Stomach (tissue), 9 donors: ENCODE results near the gene SPECC1. TPM values are rescaled to one million over a fixed set of nuclear protein-coding genes. Genes with fewer than 3 reads are reported as not detected.

Source experiments
- DNase-seq, 2 donors: peaks; one replicate each; pipeline versions ENCODE4 v3.0.0 to v3.0.0-alpha.2; 2013 to 2019
- H3K27ac ChIP-seq, 5 donors: fragments of 200-600 bp in 4 of 5; sonication (generic) in 4 of 5; one replicate each; pipeline ENCODE4 v1.5.1; 2013 to 2019; ENCODE audit warnings: mild to moderate bottlenecking in 1 of 5, moderate library complexity in 1 of 5
- H3K27me3 ChIP-seq, 3 donors: fragments of 200-600 bp; sonication (generic); one replicate each; pipeline ENCODE4 v1.5.1; 2017 to 2019; ENCODE audit warnings: mixed run types in 1 of 3
- H3K36me3 ChIP-seq, 4 donors: fragments of 200-600 bp; sonication (generic); 1 replicate in 3 of 4; 2 replicates in 1 of 4; pipeline ENCODE4 v1.5.1; 2016 to 2019
- H3K4me1 ChIP-seq, 4 donors: fragments of 200-600 bp; sonication (generic); one replicate each; pipeline ENCODE4 v1.5.1; 2016 to 2019
- H3K4me3 ChIP-seq, 4 donors: fragments of 200-600 bp; sonication (generic) in 3 of 4; one replicate each; pipeline ENCODE4 v1.5.1; 2016 to 2019; ENCODE audit warnings: mild to moderate bottlenecking in 1 of 4
- H3K9me3 ChIP-seq, 4 donors: fragments of 200-600 bp; sonication (generic); one replicate each; pipeline ENCODE4 v1.5.1; 2016 to 2019
- CTCF ChIP-seq, 7 experiments: fragments of 450-650 bp in 4 of 7; fragments of 200-600 bp in 3 of 7; sonication (generic) in 3 of 7; IDR thresholded peaks; one replicate each; pipeline ENCODE4 v1.5.1; 2016 to 2019; ENCODE audit warnings: antibody characterized with exemption in 7 of 7, control low read depth in 2 of 7, mild to moderate bottlenecking in 1 of 7
- EP300 ChIP-seq: sonication (generic); formaldehyde crosslinking; IDR thresholded peaks from one replicate; pipeline ENCODE4 v1.6.1; 2017; ENCODE audit warnings: antibody characterized with exemption
- POLR2A ChIP-seq, 4 donors: fragments of 450-650 bp; IDR thresholded peaks; one replicate each; pipeline ENCODE4 v1.6.1; 2016; ENCODE audit warnings: antibody characterized with exemption in 4 of 4, control low read depth in 2 of 4, mild to moderate bottlenecking in 1 of 4, moderate library complexity in 1 of 4
- POLR2AphosphoS5 ChIP-seq, 3 donors: sonication (generic); formaldehyde crosslinking; IDR thresholded peaks; one replicate each; pipeline ENCODE4 v1.6.1; 2016; ENCODE audit warnings: antibody characterized with exemption in 3 of 3
- WGBS, 5 donors: extraction: QIAGEN DNeasy Blood & Tissue Kit in 3 of 5; methylation state at CpG; one replicate each; pipeline versions ENCODE4 v1.1.5 to v1.1.7; 2013 to 2018; 5-methylcytosine and 5-hydroxymethylcytosine counted together
- intact Hi-C: fragments of 100-400 bp; cut with DNase I; formaldehyde crosslinking; loops from one replicate; pipeline ENCODE4 v1.15.1; 2023; ENCODE audit warnings: low total_unique reads
- polyA plus RNA-seq, 3 donors: library from polyadenylated mRNA; stranded (reverse); fragments of 200-250 nt; gene quantifications; one replicate each; pipeline ENCODE4 v1.2.3, GENCODE V29; 2013
- total RNA-seq, 5 donors: library from RNA; depleted of rRNA; stranded (reverse); fragments of >200 nt; gene quantifications; one replicate each; pipeline versions ENCODE4 v1.1.0 to v1.2.3, GENCODE V29; 2014 to 2016
- donor health status: healthy with polysubstance abuse.
- donor health status: Bipolar disorder and iron deficiency.
- donor health status: healthy.

Gene SPECC1
- total and polyA plus RNA-seq, 8 donors, result 12.8 to 161 (median 34.5) TPM

GRCh38 chr17:20046629-20047028, 37.5 kb downstream of the SPECC1 start:
- Histone ChIP-seq H3K4me1 (no peaks in the 10 kb centered on the region), H3K9me3 (no peaks in the 10 kb centered on the region), H3K27ac (no peak overlapping the region), H3K36me3 (no peaks in the 10 kb centered on the region), H3K4me3 (no peak overlapping the region), H3K27me3 (no peaks in the 10 kb centered on the region)
- no peak for DNase-seq
- intact Hi-C loops, result no loop called here
- TF ChIP-seq POLR2A (IDR thresholded peaks at IDR 0.05) (no peak), CTCF (IDR thresholded peaks at IDR 0.05) (no peak), EP300 (no peak), POLR2AphosphoS5 (IDR thresholded peaks at IDR 0.05) (no peak)
- WGBS, 5 donors, result 64 to 83% (median 70%) methylated on average over 6 to 8 of the region's 8 CpGs

GRCh38 chr17:20051624-20052023, 42.5 kb downstream of the SPECC1 start:
- intact Hi-C loops, result no loop called here
- no peak for DNase-seq
- Histone ChIP-seq H3K4me1 (no peaks in the 10 kb centered on the region), H3K4me3 (no peak overlapping the region), H3K36me3 (no peaks in the 10 kb centered on the region), H3K27ac (no peak overlapping the region), H3K9me3 (peaks cover 0 to 7% (median 2%) of the 10 kb centered on the region in 4 donors), H3K27me3 (no peaks in the 10 kb centered on the region)
- TF ChIP-seq EP300, result no peak
- TF ChIP-seq POLR2AphosphoS5 (IDR thresholded peaks at IDR 0.05), result no peak
- no peak for TF ChIP-seq POLR2A (IDR thresholded peaks at IDR 0.05)
- no peak for TF ChIP-seq CTCF (IDR thresholded peaks at IDR 0.05)
- WGBS, 5 donors, result 68 to 80% (median 76%) methylated on average over 2 of the region's 2 CpGs

- Histone ChIP-seq H3K9me3 (peaks cover 0 to 7% (median 2%) of the 10 kb centered on the region in 4 donors), H3K27ac (no peak overlapping the region), H3K4me3 (no peak overlapping the region), H3K4me1 (no peaks in the 10 kb centered on the region), H3K27me3 (no peaks in the 10 kb centered on the region), H3K36me3 (no peaks in the 10 kb centered on the region)
- intact Hi-C loops, result no loop called here
- TF ChIP-seq CTCF (IDR thresholded peaks at IDR 0.05) (no peak), POLR2A (IDR thresholded peaks at IDR 0.05) (no peak), EP300 (no peak), POLR2AphosphoS5 (IDR thresholded peaks at IDR 0.05) (no peak)
- 83 to 95% (median 92%) methylated on average over 4 of the region's 4 CpGs for WGBS, 5 donors
- no peak for DNase-seq
Measured at GRCh38 chr17:20053361-20053964, 44.3 kb downstream of the SPECC1 start.

- intact Hi-C loops, result no loop called here
- peaks cover 0 to 22% (median 16%) of the 10 kb centered on the region in 4 donors for H3K4me1 ChIP-seq
- no peak overlapping the region for H3K27ac ChIP-seq
- no peaks in the 10 kb centered on the region for H3K9me3 ChIP-seq
- no peak for DNase-seq
- H3K4me3 ChIP-seq, result no peak overlapping the region
- no peak for TF ChIP-seq POLR2AphosphoS5 (IDR thresholded peaks at IDR 0.05)
- no peak for TF ChIP-seq EP300
- no peak for TF ChIP-seq CTCF (IDR thresholded peaks at IDR 0.05)
- no peak for TF ChIP-seq POLR2A (IDR thresholded peaks at IDR 0.05)
- no peaks in the 10 kb centered on the region for H3K36me3 ChIP-seq
- H3K27me3 ChIP-seq, result no peaks in the 10 kb centered on the region
- WGBS, 5 donors, result 40 to 61% (median 54%) methylated on average over 3 of the region's 3 CpGs
Measured at GRCh38 chr17:20059728-20060188, 50.6 kb downstream of the SPECC1 start.
